Measurements from ENCODE around the gene MSANTD2.
A peak's percentile ranks its signal among the peaks of the same experiment; 100 is the strongest.

Gene MSANTD2

DNA sequence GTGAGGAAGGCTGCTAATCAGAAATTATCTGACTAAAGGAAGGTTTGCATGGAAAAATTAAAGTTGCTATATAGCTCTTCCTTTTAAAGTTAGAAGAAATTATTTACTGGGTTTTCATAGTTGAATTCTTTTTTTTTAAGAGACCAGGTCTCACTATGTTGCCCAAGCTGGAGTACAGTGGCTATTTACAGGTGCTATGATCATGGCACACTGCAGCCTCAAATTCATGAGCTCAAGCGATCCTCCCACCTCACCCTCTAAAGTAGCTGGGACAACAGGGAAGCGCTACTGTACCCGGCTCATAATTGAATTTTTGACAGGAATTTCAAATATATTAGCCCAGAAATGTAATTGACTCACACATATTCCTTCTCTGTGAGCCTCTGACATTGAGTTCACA, 3.9 kb downstream of the MSANTD2 start:
- DNase-seq (ENCODE audit: low spot score): no peak
- Histone ChIP-seq H3K27me3 (ENCODE audit: insufficient read depth, poor library complexity, severe bottlenecking) (no peaks in the 10 kb centered on the region), H3K36me3 (ENCODE audit: low read depth) (peaks cover 7% of the 10 kb centered on the region; the same call in 1 of the 2 replicates), H3K9me3 (ENCODE audit: severe bottlenecking) (no peaks in the 10 kb centered on the region), H3K4me3 (ENCODE audit: severe bottlenecking) (no peak overlapping the region), H3K4me1 (ENCODE audit: insufficient read depth, poor library complexity, severe bottlenecking) (peaks cover 13% of the 10 kb centered on the region), H3K27ac (ENCODE audit: poor library complexity, severe bottlenecking) (no peak overlapping the region)
- ATAC-seq (ENCODE audit: low read depth): no peak
- TF ChIP-seq, protein P1, sequence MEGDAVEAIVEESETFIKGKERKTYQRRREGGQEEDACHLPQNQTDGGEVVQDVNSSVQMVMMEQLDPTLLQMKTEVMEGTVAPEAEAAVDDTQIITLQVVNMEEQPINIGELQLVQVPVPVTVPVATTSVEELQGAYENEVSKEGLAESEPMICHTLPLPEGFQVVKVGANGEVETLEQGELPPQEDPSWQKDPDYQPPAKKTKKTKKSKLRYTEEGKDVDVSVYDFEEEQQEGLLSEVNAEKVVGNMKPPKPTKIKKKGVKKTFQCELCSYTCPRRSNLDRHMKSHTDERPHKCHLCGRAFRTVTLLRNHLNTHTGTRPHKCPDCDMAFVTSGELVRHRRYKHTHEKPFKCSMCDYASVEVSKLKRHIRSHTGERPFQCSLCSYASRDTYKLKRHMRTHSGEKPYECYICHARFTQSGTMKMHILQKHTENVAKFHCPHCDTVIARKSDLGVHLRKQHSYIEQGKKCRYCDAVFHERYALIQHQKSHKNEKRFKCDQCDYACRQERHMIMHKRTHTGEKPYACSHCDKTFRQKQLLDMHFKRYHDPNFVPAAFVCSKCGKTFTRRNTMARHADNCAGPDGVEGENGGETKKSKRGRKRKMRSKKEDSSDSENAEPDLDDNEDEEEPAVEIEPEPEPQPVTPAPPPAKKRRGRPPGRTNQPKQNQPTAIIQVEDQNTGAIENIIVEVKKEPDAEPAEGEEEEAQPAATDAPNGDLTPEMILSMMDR (IDR thresholded peaks at IDR 0.05; ENCODE audit: poor library complexity, severe bottlenecking): no peak

DNA sequence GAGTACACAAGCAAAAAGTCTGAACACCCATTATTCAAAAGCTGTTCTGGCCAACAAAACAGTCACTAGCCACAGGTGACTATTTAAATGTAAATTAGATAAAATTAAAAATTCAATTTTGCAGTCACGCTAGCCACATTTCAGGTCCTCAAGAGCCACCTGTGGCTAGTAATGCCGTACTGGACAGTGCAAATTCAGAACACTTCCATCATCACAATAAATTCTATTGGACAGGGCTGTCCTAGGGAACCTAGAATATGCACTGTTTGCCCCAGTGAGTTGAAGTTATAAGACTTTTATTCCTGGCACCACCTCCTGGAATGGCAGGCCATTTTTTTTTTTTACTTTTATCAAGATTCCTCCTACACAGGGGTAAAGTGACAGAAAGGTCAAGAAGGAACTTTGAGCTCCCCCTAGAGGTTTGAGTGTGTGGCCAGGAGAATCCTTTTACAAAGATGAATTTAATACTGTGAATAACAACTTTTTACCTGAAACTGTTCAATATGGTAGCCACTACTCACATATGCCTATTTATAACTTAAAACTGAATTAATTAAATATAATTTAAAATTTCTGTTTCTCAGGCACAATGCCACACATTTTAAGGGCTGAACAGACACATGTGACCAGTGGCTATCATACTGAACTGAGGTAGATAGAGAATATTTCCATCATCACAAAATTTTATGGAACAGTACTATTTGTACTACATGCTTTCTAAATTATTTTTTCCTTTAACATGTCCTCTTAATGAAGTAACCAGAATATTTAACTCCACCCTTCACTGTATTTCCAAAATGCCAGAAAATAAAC, 6.5 kb downstream of the MSANTD2 start:
- H3K4me3 ChIP-seq (ENCODE audit: severe bottlenecking): no peak overlapping the region
- peaks cover 10% of the 10 kb centered on the region; the same call in 1 of the 2 replicates for H3K36me3 ChIP-seq (ENCODE audit: low read depth)
- TF ChIP-seq, protein P1 (IDR thresholded peaks at IDR 0.05; ENCODE audit: poor library complexity, severe bottlenecking): peak; percentile 85
- no peaks in the 10 kb centered on the region for H3K27me3 ChIP-seq (ENCODE audit: insufficient read depth, poor library complexity, severe bottlenecking)
- no peak for DNase-seq (ENCODE audit: low spot score)
- H3K4me1 ChIP-seq (ENCODE audit: insufficient read depth, poor library complexity, severe bottlenecking): peaks cover 9% of the 10 kb centered on the region
- H3K9me3 ChIP-seq (ENCODE audit: severe bottlenecking): no peaks in the 10 kb centered on the region
- H3K27ac ChIP-seq (ENCODE audit: poor library complexity, severe bottlenecking): no peak overlapping the region
- 0 out of 3 replicates have a peak, but pooled peaks have one; percentile 41 for ATAC-seq (ENCODE audit: low read depth)

DNA sequence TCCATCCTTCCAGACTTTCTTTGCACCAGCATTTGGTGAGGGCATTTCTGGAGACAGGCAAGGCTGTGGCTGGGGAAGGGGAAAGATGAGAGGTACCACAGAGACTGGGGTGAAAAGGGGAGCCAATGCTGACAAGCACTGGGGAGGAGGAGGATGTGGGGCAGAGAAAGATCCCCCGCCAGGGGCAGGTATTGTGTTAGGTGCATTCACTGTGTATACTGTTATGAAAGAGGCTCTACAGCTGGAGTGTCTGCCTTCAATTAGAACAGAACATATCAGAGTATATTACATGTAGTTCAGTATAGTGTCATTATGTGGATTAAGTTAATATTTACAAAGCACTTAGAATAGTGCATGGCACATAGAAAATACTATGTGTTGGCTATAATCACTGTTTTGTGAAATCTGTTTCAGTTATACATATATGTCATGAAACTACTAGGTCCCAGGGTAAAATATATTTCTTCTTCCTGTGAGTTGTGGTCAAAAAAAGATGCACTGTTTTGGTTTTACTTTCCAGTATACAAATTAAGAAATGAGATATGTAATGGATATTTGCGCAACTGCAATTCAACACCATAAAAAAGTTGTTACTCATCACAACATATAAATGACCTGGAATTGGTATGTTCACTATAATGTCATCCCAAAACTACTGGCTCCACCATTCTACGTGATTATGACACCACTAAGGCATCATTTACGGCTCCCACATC, 8.4 kb downstream of the MSANTD2 start:
- ATAC-seq (ENCODE audit: low read depth) (peak; percentile 23; the same call in 1 of the 3 replicates), DNase-seq (ENCODE audit: low spot score) (no peak)
- Histone ChIP-seq H3K9me3 (ENCODE audit: severe bottlenecking) (no peaks in the 10 kb centered on the region), H3K4me3 (ENCODE audit: severe bottlenecking) (no peak overlapping the region), H3K27me3 (ENCODE audit: insufficient read depth, poor library complexity, severe bottlenecking) (no peaks in the 10 kb centered on the region), H3K36me3 (ENCODE audit: low read depth) (peaks cover 7% of the 10 kb centered on the region; the same call in 1 of the 2 replicates), H3K27ac (ENCODE audit: poor library complexity, severe bottlenecking) (no peak overlapping the region), H3K4me1 (ENCODE audit: insufficient read depth, poor library complexity, severe bottlenecking) (peaks cover 9% of the 10 kb centered on the region)
- TF ChIP-seq, protein P1 (IDR thresholded peaks at IDR 0.05; ENCODE audit: poor library complexity, severe bottlenecking): no peak

DNA sequence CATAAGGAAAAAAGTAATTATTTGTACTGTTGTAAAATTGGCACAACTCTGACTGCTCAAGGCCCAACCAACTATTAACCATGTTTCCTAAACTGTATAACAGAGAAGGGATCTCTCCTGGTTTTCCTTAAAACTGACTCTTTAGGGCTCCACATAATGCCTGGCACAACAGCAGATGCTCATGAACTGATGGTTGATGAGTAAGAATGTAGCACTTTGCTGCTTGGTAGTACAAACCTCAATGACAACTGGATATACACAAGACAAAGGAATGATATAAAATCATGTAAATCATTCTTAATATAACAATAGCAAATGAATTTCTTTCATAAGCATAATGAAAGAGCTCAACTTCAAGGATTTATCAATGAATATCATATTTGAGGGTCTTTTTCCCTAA, 11.7 kb downstream of the MSANTD2 start:
- H3K4me1 ChIP-seq (ENCODE audit: insufficient read depth, poor library complexity, severe bottlenecking): peaks cover 9% of the 10 kb centered on the region
- DNase-seq (ENCODE audit: low spot score) (no peak), ATAC-seq (ENCODE audit: low read depth) (no peak)
- H3K27ac ChIP-seq (ENCODE audit: poor library complexity, severe bottlenecking): no peak overlapping the region
- no peak overlapping the region for H3K4me3 ChIP-seq (ENCODE audit: severe bottlenecking)
- no peaks in the 10 kb centered on the region for H3K9me3 ChIP-seq (ENCODE audit: severe bottlenecking)
- H3K27me3 ChIP-seq (ENCODE audit: insufficient read depth, poor library complexity, severe bottlenecking): no peaks in the 10 kb centered on the region
- peaks cover 4% of the 10 kb centered on the region; the same call in 1 of the 2 replicates for H3K36me3 ChIP-seq (ENCODE audit: low read depth)
- TF ChIP-seq, protein P1 (IDR thresholded peaks at IDR 0.05; ENCODE audit: poor library complexity, severe bottlenecking): no peak
